Thyroid gland (tissue), 4 donors: Measurements from ENCODE around the gene APC2.
"Not testable (repeated sequence)": the region's sequence is repeated elsewhere in the genome, so short reads cannot be mapped to it uniquely, and the experiment has no call there.

Experiments used
- POLR2A ChIP-seq, 2 donors: fragments of 450-650 bp; IDR thresholded peaks; one replicate each; pipeline ENCODE4 v1.6.1; 2017; ENCODE audit warnings: antibody characterized with exemption in 2 of 2, mild to moderate bottlenecking in 2 of 2, moderate library complexity in 1 of 2
- TF ChIP-seq, protein P1 (sequence below), 6 experiments: fragments of 200-600 bp in 3 of 6; fragments of 450-650 bp in 3 of 6; sonication (generic) in 3 of 6; IDR thresholded peaks; one replicate each; pipeline ENCODE4 v1.5.1; 2016 to 2019; ENCODE audit warnings: antibody characterized with exemption in 6 of 6, mild to moderate bottlenecking in 2 of 6, inconsistent platforms in 1 of 6, moderate library complexity in 1 of 6

GRCh38 chr19:1420085-1420484 lies 29.8 kb upstream of the APC2 start:
- TF ChIP-seq, protein P1, sequence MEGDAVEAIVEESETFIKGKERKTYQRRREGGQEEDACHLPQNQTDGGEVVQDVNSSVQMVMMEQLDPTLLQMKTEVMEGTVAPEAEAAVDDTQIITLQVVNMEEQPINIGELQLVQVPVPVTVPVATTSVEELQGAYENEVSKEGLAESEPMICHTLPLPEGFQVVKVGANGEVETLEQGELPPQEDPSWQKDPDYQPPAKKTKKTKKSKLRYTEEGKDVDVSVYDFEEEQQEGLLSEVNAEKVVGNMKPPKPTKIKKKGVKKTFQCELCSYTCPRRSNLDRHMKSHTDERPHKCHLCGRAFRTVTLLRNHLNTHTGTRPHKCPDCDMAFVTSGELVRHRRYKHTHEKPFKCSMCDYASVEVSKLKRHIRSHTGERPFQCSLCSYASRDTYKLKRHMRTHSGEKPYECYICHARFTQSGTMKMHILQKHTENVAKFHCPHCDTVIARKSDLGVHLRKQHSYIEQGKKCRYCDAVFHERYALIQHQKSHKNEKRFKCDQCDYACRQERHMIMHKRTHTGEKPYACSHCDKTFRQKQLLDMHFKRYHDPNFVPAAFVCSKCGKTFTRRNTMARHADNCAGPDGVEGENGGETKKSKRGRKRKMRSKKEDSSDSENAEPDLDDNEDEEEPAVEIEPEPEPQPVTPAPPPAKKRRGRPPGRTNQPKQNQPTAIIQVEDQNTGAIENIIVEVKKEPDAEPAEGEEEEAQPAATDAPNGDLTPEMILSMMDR (IDR thresholded peaks at IDR 0.05), result not testable (repeated sequence)
- TF ChIP-seq POLR2A (IDR thresholded peaks at IDR 0.05), result not testable (repeated sequence)
